ENCODE measurements around the gene LCN15.

Gene LCN15

GRCh38 chr9:136740971-136741882 lies 23.1 kb downstream of the LCN15 start:
- no peak for DNase-seq (ENCODE audit: low read depth in 2 of 2)

GRCh38 chr9:136740491-136740890 lies 23.8 kb downstream of the LCN15 start:
- no peak for DNase-seq (ENCODE audit: low read depth in 2 of 2)

- DNase-seq (ENCODE audit: low read depth in 2 of 2), result no peak
Observed at GRCh38 chr9:136740069-136740468, 24.2 kb downstream of the LCN15 start.

- no peak for DNase-seq (ENCODE audit: low read depth in 2 of 2)
Observed at GRCh38 chr9:136739509-136739908, 24.8 kb downstream of the LCN15 start.

GRCh38 chr9:136738960-136739359 lies 25.4 kb downstream of the LCN15 start:
- DNase-seq (ENCODE audit: low read depth in 2 of 2), result no peak

- DNase-seq (ENCODE audit: low read depth in 2 of 2), result no peak
Observed at GRCh38 chr9:136735812-136736480, 28.4 kb downstream of the LCN15 start.

GRCh38 chr9:136734837-136735496 lies 29.4 kb downstream of the LCN15 start:
- no peak for DNase-seq (ENCODE audit: low read depth in 2 of 2)

GRCh38 chr9:136733611-136734010 lies 30.7 kb downstream of the LCN15 start:
- DNase-seq (ENCODE audit: low read depth in 2 of 2), result no peak

- DNase-seq (ENCODE audit: low read depth in 2 of 2), result no peak
Observed at GRCh38 chr9:136732444-136733178, 31.7 kb downstream of the LCN15 start.

- DNase-seq (ENCODE audit: low read depth in 2 of 2), result no peak
Observed at GRCh38 chr9:136729926-136730325, 34.4 kb downstream of the LCN15 start.

- DNase-seq (ENCODE audit: low read depth in 2 of 2), result no peak
Observed at GRCh38 chr9:136729144-136729543, 35.2 kb downstream of the LCN15 start.

- DNase-seq (ENCODE audit: low read depth in 2 of 2), result no peak
Observed at GRCh38 chr9:136728548-136729123, 35.7 kb downstream of the LCN15 start.

GRCh38 chr9:136728080-136728547 lies 36.2 kb downstream of the LCN15 start:
- peak; percentile 83 to 88 for DNase-seq (ENCODE audit: low read depth in 2 of 2)

- no peak for DNase-seq (ENCODE audit: low read depth in 2 of 2)
Observed at GRCh38 chr9:136726631-136727191, 37.6 kb downstream of the LCN15 start.

- no peak for DNase-seq (ENCODE audit: low read depth in 2 of 2)
Observed at GRCh38 chr9:136726118-136726517, 38.2 kb downstream of the LCN15 start.

- no peak for DNase-seq (ENCODE audit: low read depth in 2 of 2)
Observed at GRCh38 chr9:136725612-136726011, 38.7 kb downstream of the LCN15 start.

- no peak for DNase-seq (ENCODE audit: low read depth in 2 of 2)
Observed at GRCh38 chr9:136724772-136725171, 39.5 kb downstream of the LCN15 start.

- no peak for DNase-seq (ENCODE audit: low read depth in 2 of 2)
Observed at GRCh38 chr9:136723989-136724388, 40.3 kb downstream of the LCN15 start.

GRCh38 chr9:136723362-136723976 lies 40.8 kb downstream of the LCN15 start:
- no peak for DNase-seq (ENCODE audit: low read depth in 2 of 2)

GRCh38 chr9:136722969-136723356 lies 41.4 kb downstream of the LCN15 start:
- no peak for DNase-seq (ENCODE audit: low read depth in 2 of 2)
